ENCODE measurements around the gene ENTPD7. TPM values are rescaled to one million over a fixed set of nuclear protein-coding genes. Genes with fewer than 3 reads are reported as not detected.

The ENTPD7 gene
- total and polyA plus RNA-seq, 8 donors = 1.2 to 36.2 (median 12.2) TPM; not detected in 1

GRCh38 chr10:99754670-99755069, 95.4 kb downstream of the ENTPD7 start:
- no peak for TF ChIP-seq POLR2AphosphoS5 (IDR thresholded peaks at IDR 0.05)
- TF ChIP-seq POLR2A (IDR thresholded peaks at IDR 0.05) = no peak
- no peak for TF ChIP-seq CTCF (IDR thresholded peaks at IDR 0.05)
- no peak for TF ChIP-seq EP300 (IDR thresholded peaks at IDR 0.05)
- intact Hi-C loops (cut with DNase I; ENCODE audit: low total_unique reads) = no loop called here
- H3K9me3 ChIP-seq = no peaks in the 10 kb centered on the region
- DNase-seq = no peak
- H3K4me1 ChIP-seq = peaks cover 0 to 3% (median 0%) of the 10 kb centered on the region in 4 donors
- peaks cover 29 to 99% (median 96%) of the 10 kb centered on the region in 4 donors for H3K36me3 ChIP-seq
- WGBS, 5 donors = 84 to 97% (median 95%) methylated on average over 1 of the region's 1 CpG
- H3K27ac ChIP-seq = no peak overlapping the region
- H3K4me3 ChIP-seq = no peak overlapping the region
- H3K27me3 ChIP-seq = no peaks in the 10 kb centered on the region

Small RNA genes within 50 kb of the gene (small RNA-seq; reads per million reads assigned to genes)
- 0 reads per million in 4 donors for gene AL133353.1

Other genes with a start within 250 kb of the ENTPD7 start
- 100 to 1,000 TPM in 1 of 5 donors, 10 to 100 TPM in 4; 38.1 to 131 (median 55.4) TPM for gene GOT1, start 228.9 kb upstream of the ENTPD7 start, total RNA-seq
- 10 to 100 TPM; 25.5 to 37.5 (median 33.9) TPM for gene GOT1, start 228.9 kb upstream of the ENTPD7 start, polyA plus RNA-seq
- gene NKX2-3, start 126.6 kb upstream of the ENTPD7 start, total RNA-seq = 1 to 10 TPM in 3 of 5 donors, under 1 TPM in 1, not detected in 1; 0.45 to 5.8 (median 1.9) TPM
- 1 to 10 TPM; 1.0 to 3.2 (median 1.1) TPM for gene NKX2-3, start 126.6 kb upstream of the ENTPD7 start, polyA plus RNA-seq
- gene SLC25A28, start 39.1 kb upstream of the ENTPD7 start, total RNA-seq = 100 to 1,000 TPM in 1 of 5 donors, 10 to 100 TPM in 3, 1 to 10 TPM in 1; 7.5 to 225 (median 43.5) TPM
- 10 to 100 TPM; 49.9 to 90.4 (median 57.9) TPM for gene SLC25A28, start 39.1 kb upstream of the ENTPD7 start, polyA plus RNA-seq
- 10 to 100 TPM in 4 of 5 donors, 1 to 10 TPM in 1; 9.3 to 34.3 (median 14.0) TPM for gene COX15, start 72.6 kb downstream of the ENTPD7 start, total RNA-seq
- 10 to 100 TPM; 10.0 to 13.7 (median 12.4) TPM for gene COX15, start 72.6 kb downstream of the ENTPD7 start, polyA plus RNA-seq
- 10 to 100 TPM in 4 of 5 donors, 1 to 10 TPM in 1; 2.6 to 63.0 (median 45.2) TPM for gene CUTC, start 72.7 kb downstream of the ENTPD7 start, total RNA-seq
- 10 to 100 TPM; 22.4 to 33.6 (median 28.0) TPM for gene CUTC, start 72.7 kb downstream of the ENTPD7 start, polyA plus RNA-seq
- 1 to 10 TPM in 1 of 5 donors, under 1 TPM in 4; under 0.01 to 6.8 (median 0.58) TPM for gene ABCC2, start 123.1 kb downstream of the ENTPD7 start, total RNA-seq
- 1 to 10 TPM in 1 of 3 donors, under 1 TPM in 2; 0.50 to 1.2 (median 0.93) TPM for gene ABCC2, start 123.1 kb downstream of the ENTPD7 start, polyA plus RNA-seq

Measured in stomach (tissue), 9 donors.